Nephron (organoid): ENCODE data around the gene HMMR.
"Not testable (repeated sequence)": the region's sequence is repeated elsewhere in the genome, so short reads cannot be mapped to it uniquely, and the experiment has no call there.

Source experiments
- H3K27ac Mint-ChIP-seq, 3 experiments: 2 replicates each; pipeline ENCODE4 v1.8.0; 2020; ENCODE audit warnings: mixed read lengths in 3 of 3, mild to moderate bottlenecking in 2 of 3, moderate library complexity in 1 of 3
- H3K27me3 Mint-ChIP-seq: 2 replicates; pipeline ENCODE4 v1.8.0; 2021; ENCODE audit warnings: low read depth, mild to moderate bottlenecking, moderate library complexity, mixed read lengths
- H3K36me3 Mint-ChIP-seq: 2 replicates; pipeline ENCODE4 v1.8.0; 2020; ENCODE audit warnings: low read depth, mixed read lengths
- H3K4me1 Mint-ChIP-seq: 2 replicates; pipeline ENCODE4 v1.8.0; 2020; ENCODE audit warnings: mixed read lengths
- H3K4me3 Mint-ChIP-seq, 3 experiments: 2 replicates each; pipeline ENCODE4 v1.8.0; 2020; ENCODE audit warnings: mild to moderate bottlenecking in 3 of 3, mixed read lengths in 3 of 3, moderate library complexity in 2 of 3
- H3K9me3 Mint-ChIP-seq: 2 replicates; pipeline ENCODE4 v1.8.0; 2020; ENCODE audit warnings: mixed read lengths
- CTCF ChIP-seq, 3 experiments: fragments of 200-600 bp; sonication (generic); IDR thresholded peaks; one replicate each; pipeline ENCODE4 v1.5.0; 2021; ENCODE audit warnings: antibody characterized with exemption in 3 of 3; ENCODE audit not compliant: unreplicated experiment in 3 of 3

The HMMR gene

GRCh38 chr5:163451489-163451888 lies 8.9 kb upstream of the HMMR start:
- Mint-ChIP-seq H3K4me1 (peaks cover 15% of the 10 kb centered on the region), H3K4me3 (no peak overlapping the region), H3K27me3 (no peaks in the 10 kb centered on the region), H3K36me3 (peaks cover 76% of the 10 kb centered on the region), H3K27ac (no peak overlapping the region), H3K9me3 (no peaks in the 10 kb centered on the region)
- TF ChIP-seq CTCF (IDR thresholded peaks at IDR 0.05; ENCODE audit: unreplicated experiment in 3 of 3): no peak

- Mint-ChIP-seq H3K27me3 (no peaks in the 10 kb centered on the region), H3K9me3 (no peaks in the 10 kb centered on the region), H3K4me3 (no peak overlapping the region), H3K36me3 (peaks cover 66% of the 10 kb centered on the region), H3K4me1 (peaks cover 28% of the 10 kb centered on the region), H3K27ac (no peak overlapping the region)
- no peak for TF ChIP-seq CTCF (IDR thresholded peaks at IDR 0.05; ENCODE audit: unreplicated experiment in 3 of 3)
Observed at GRCh38 chr5:163453705-163454104, 6.7 kb upstream of the HMMR start.

GRCh38 chr5:163455406-163455805 lies 5.0 kb upstream of the HMMR start:
- not testable (repeated sequence) for H3K27me3 Mint-ChIP-seq, H3K9me3 Mint-ChIP-seq
- Mint-ChIP-seq H3K27ac (peak overlapping the region in 2 of 3 experiments; percentile 10 to 61), H3K36me3 (peaks cover 51% of the 10 kb centered on the region), H3K4me3 (peak overlapping the region in 1 of 3 experiments; percentile 41), H3K4me1 (peaks cover 38% of the 10 kb centered on the region)

- Mint-ChIP-seq H3K4me1 (peaks cover 45% of the 10 kb centered on the region), H3K27ac (peak overlapping the region in 2 of 3 experiments; percentile 45 to 61), H3K36me3 (peaks cover 46% of the 10 kb centered on the region), H3K4me3 (peak overlapping the region; percentile 11 to 79 (median 45)), H3K27me3 (no peaks in the 10 kb centered on the region), H3K9me3 (no peaks in the 10 kb centered on the region)
- no peak for TF ChIP-seq CTCF (IDR thresholded peaks at IDR 0.05; ENCODE audit: unreplicated experiment in 3 of 3)
Observed at GRCh38 chr5:163456029-163456589, 4.3 kb upstream of the HMMR start.

- Mint-ChIP-seq H3K27me3 (no peaks in the 10 kb centered on the region), H3K4me3 (peak overlapping the region in 1 of 3 experiments; percentile 47), H3K36me3 (peaks cover 40% of the 10 kb centered on the region), H3K9me3 (no peaks in the 10 kb centered on the region), H3K4me1 (peaks cover 48% of the 10 kb centered on the region), H3K27ac (peak overlapping the region in 1 of 3 experiments; percentile 60)
- TF ChIP-seq CTCF (IDR thresholded peaks at IDR 0.05; ENCODE audit: unreplicated experiment in 3 of 3): no peak
Observed at GRCh38 chr5:163456840-163457239, 3.6 kb upstream of the HMMR start.

- Mint-ChIP-seq H3K4me1 (peaks cover 55% of the 10 kb centered on the region), H3K36me3 (peaks cover 31% of the 10 kb centered on the region), H3K4me3 (peak overlapping the region; percentile 92 to 94 (median 92)), H3K9me3 (no peaks in the 10 kb centered on the region), H3K27ac (peak overlapping the region; percentile 100), H3K27me3 (no peaks in the 10 kb centered on the region)
- TF ChIP-seq CTCF (IDR thresholded peaks at IDR 0.05; ENCODE audit: unreplicated experiment in 3 of 3): no peak
Observed at GRCh38 chr5:163458778-163459385, 1.6 kb upstream of the HMMR start.
